ENCODE data around the gene COX15. TPM values are rescaled to one million over a fixed set of nuclear protein-coding genes. Genes with fewer than 3 reads are reported as not detected.

COX15 gene
- total and polyA plus RNA-seq, 2 of the 8 experiments (the other 6 are each of a cell fraction or from before 2014, with no cell fraction given), result 17.5 to 36.6 TPM

- TF ChIP-seq CHD7 (IDR thresholded peaks at IDR 0.05; ENCODE audit: insufficient replicate concordance, low read length) (no peak), GABPA (IDR thresholded peaks at IDR 0.05; ENCODE audit: borderline replicate concordance, insufficient read depth, low read length) (no peak), RBBP5 (IDR thresholded peaks at IDR 0.05; ENCODE audit: borderline replicate concordance, low read depth, low read length) (no peak), SIX5 (IDR thresholded peaks at IDR 0.05; ENCODE audit: low read depth, low read length) (no peak), CREB1 (IDR thresholded peaks at IDR 0.05) (no peak), CHD2 (IDR thresholded peaks at IDR 0.05; ENCODE audit: low read length) (no peak), JUN (IDR thresholded peaks at IDR 0.05; ENCODE audit: low read depth, low read length) (no peak), ATF3 (IDR thresholded peaks at IDR 0.05; ENCODE audit: insufficient read depth, low read depth, low read length) (no peak), EZH2 (IDR thresholded peaks at IDR 0.05; ENCODE audit: low read depth, low read length, severe bottlenecking) (no peak), POLR2A (IDR thresholded peaks at IDR 0.05; ENCODE audit: control extremely low read depth in 1 of 2, low read depth in 2 of 2, low read length in 2 of 2) (no peak)
- TF ChIP-seq, protein P1, sequence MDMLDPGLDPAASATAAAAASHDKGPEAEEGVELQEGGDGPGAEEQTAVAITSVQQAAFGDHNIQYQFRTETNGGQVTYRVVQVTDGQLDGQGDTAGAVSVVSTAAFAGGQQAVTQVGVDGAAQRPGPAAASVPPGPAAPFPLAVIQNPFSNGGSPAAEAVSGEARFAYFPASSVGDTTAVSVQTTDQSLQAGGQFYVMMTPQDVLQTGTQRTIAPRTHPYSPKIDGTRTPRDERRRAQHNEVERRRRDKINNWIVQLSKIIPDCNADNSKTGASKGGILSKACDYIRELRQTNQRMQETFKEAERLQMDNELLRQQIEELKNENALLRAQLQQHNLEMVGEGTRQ (IDR thresholded peaks at IDR 0.05; ENCODE audit: low read length), result no peak
Observed at GRCh38 chr10:99742254-99742653, 10.3 kb upstream of the COX15 start (continued).
